ENCODE results near the gene MAPK4.
"Not testable (repeated sequence)": the region's sequence is repeated elsewhere in the genome, so short reads cannot be mapped to it uniquely, and the experiment has no call there.

The MAPK4 gene

GRCh38 chr18:50578030-50578429, 18.1 kb downstream of the MAPK4 start:
- no peak for DNase-seq

GRCh38 chr18:50578651-50579050, 18.8 kb downstream of the MAPK4 start:
- no peak for DNase-seq

- no peak for DNase-seq
These were observed 19.3 kb downstream of the MAPK4 start for GRCh38 chr18:50579061-50579774.

DNA sequence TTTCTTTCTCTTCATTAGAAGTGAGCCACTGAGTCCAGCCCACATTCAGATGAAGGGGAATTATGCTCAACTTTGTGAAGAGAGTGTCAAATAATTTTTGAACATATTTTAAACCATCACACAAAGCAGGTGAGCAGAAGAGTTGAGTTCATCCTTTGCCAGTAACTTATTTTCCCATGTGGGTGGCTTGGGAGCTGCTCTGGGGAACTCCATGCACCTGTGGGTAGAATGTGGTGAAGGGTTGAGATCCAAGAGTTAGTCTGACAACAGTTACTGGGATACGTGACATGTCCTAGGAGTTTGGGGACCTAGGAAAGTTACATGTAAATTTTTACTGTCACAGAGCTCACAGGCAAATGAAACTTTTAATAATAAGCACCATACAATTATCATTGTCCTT, 21.6 kb downstream of the MAPK4 start:
- DNase-seq: no peak

DNA sequence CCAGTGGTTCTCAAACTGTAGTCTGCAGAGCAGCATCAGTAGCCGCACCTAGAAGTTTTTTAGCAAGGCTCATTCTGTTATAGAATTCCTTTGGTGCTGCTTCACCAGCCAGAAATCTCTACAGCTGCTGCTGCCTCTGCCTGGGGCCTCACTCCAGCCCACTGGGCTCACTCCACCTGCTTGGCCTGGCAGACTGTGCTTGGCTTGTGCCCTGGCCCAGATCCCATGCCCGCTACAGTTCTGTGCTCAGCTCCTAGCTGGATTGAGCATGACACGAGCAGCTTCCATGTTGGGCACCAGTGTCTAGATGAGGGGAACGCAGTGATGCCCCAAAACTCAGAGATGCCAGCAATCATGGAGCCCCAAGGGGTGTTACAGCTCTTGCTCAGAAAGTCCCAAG, 22.6 kb downstream of the MAPK4 start:
- no peak for DNase-seq

GRCh38 chr18:50586710-50587109, 26.8 kb downstream of the MAPK4 start:
- DNase-seq: no peak

GRCh38 chr18:50590593-50590992, 30.7 kb downstream of the MAPK4 start:
- DNase-seq: no peak

GRCh38 chr18:50594012-50594411, 34.1 kb downstream of the MAPK4 start:
- DNase-seq: no peak

DNA sequence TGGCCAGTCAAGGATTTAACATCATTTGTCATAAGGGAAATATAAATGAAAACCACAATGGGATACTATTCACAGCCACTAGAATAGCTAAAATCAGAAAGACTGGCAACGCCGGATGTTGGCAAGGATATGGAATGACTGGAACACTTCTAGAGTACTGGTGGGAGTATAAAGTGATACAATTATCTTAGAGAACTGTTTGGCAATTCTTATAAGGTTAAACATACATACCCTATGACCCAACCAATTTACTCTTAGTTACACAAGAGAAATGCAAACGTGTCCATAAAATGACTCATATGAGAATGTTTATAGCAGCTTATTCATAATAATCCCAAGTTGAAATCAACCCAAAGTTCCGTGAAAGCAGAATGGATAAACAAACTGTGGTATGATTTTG, 35.1 kb downstream of the MAPK4 start:
- no peak for DNase-seq

DNA sequence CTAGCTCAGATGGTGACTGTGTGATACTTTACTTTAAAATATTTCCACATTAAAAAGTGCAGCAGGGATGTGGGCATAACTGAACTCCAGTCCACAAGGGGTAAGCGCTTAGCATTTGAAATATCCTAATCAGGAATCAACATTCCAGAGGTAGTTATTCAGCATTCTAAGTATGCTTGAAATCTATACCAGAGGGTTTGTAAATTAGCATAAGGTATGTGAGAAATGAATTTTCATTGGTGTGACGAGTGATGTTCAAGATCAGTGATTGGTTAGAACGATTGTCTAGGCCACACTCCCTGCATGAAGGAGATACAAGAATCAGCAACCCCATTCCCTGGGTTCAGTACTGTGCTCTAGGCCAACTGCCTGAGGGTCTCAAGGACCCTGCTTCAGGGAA, 42.6 kb downstream of the MAPK4 start:
- no peak for DNase-seq

- no peak for DNase-seq
These were observed 46.7 kb downstream of the MAPK4 start for GRCh38 chr18:50606609-50607008.

- no peak for DNase-seq
These were observed 47.6 kb downstream of the MAPK4 start for GRCh38 chr18:50607378-50607926.

GRCh38 chr18:50609171-50609570, 49.3 kb downstream of the MAPK4 start:
- not testable (repeated sequence) for DNase-seq

- DNase-seq: no peak
These were observed 50.5 kb downstream of the MAPK4 start for GRCh38 chr18:50610349-50610748.

- no peak for DNase-seq
These were observed 51.6 kb downstream of the MAPK4 start for GRCh38 chr18:50611529-50611941.

GRCh38 chr18:50614838-50615237, 55.0 kb downstream of the MAPK4 start:
- DNase-seq: no peak

GRCh38 chr18:50616484-50617048, 56.7 kb downstream of the MAPK4 start:
- DNase-seq: no peak

GRCh38 chr18:50619861-50620275, 60.0 kb downstream of the MAPK4 start:
- no peak for DNase-seq

DNA sequence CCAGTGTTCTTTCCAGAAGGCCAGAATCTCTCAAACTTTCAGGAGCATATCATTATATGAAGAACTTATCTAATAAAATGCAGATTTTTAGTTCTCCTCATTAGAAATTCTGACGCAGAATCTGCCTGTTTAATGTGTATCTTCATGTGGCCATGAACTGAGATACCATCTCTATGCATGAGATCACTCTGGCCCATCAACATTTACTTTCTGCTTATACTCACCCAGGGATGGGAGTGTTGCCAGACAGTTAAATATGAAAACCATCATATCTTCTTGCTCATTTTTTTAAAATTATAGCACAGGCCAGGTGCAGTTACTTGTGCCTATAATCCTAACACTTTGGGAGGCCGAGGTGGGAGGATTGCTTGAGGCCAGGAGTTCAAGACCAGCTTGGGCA, 60.4 kb downstream of the MAPK4 start:
- DNase-seq: no peak

DNA sequence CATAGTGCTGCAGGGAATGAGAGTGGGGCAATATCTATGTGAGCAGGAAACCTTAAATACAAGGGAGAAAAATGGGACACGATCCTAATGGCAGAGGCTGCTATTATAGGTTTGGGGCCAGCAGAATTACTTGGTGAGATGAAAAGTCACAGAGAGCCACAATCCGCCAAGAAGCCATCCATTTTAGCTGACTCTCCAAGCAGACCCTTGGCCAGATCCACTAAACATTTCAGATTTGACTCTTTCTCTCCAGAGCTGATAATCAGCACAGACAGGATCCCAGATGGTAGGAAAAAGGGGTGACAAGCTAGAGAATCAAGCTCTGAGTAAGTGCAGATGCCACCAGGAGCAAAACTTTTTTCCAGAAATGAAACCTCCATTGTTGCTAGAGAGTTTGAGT, 61.5 kb downstream of the MAPK4 start:
- DNase-seq: no peak

GRCh38 chr18:50622320-50622719, 62.4 kb downstream of the MAPK4 start:
- DNase-seq: no peak

GRCh38 chr18:50622865-50623393, 63.0 kb downstream of the MAPK4 start:
- no peak for DNase-seq

DNA sequence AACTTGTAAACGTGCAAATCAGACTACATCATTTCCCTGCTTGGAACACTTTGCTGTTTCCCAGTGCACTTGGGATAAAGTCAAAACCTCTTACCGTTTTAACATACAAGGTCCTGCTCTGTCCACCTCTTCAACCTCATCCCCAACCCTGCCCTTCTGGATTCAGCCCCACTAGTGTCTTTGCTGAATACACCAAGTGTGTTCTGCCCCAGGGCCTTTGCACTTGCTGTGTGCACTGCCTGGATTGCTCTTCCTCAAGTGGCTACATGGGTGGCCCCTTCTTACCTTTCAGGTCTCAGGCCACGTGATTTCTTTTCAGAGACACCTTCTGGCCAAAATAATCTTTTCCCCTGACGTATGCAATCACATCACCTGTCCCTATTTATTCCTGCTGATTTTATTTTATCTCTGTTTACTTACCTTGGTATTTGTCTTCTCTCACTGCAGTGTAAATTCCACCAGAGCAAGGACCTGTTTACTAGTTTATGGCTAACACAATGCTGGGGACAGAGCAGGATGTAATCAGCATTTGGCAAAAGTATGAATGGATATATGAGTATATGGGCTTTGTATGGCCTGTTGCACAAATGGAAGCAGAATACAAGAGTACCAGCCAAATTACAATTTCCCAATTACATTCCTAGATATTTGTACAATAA, 63.9 kb downstream of the MAPK4 start:
- no peak for DNase-seq

DNA sequence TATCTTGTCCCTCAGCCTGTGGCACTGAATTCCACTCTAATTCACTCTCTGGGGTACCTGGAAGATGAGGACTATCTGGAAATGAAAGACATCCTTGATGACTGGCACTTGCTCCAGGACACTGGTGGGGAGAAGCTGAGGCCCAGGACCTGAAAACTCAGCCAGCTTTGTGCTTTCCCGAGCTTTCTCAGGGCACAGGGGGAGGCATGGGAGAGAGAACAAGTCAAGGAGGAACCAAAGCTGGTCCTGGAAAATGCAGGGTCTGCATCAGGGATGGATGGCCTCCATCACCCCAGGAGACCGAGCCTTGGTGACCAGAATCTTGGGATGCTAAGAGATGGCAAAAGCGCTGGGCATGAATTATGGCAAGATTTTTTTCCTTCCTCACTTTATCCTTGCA, 65.1 kb downstream of the MAPK4 start:
- no peak for DNase-seq
